Measurements from ENCODE around the gene B3GNT2.
A peak's percentile ranks its signal among the peaks of the same experiment; 100 is the strongest.
"Not testable (repeated sequence)": the region's sequence is repeated elsewhere in the genome, so short reads cannot be mapped to it uniquely, and the experiment has no call there.

B3GNT2 gene

DNA sequence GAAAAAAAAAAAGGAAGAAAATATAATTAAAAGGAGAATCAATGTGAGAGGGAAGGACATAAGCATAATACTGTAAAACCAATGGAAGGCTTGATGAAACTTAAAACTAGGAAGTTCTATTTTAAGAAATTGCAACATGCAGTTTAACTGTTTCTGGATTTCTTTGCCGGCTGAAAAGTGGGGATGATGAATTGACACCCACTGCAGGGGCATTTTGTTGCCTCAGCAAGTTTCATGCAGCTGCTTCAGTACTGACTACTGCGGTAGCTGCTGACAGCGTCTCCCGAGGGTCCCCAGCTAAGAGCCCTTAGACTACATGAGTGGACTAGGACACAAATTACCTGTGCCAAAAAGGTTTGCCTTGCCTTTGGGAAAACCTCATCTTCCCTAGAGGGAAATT lies 69.2 kb downstream of the B3GNT2 start:
- DNase-seq = peak in 1 of 2 donors; percentile 29
- H3K27ac ChIP-seq (ENCODE audit: low read depth, low read length) = no peak overlapping the region
- no peak overlapping the region for H2BK120ac ChIP-seq (ENCODE audit: insufficient read depth, low read length, poor library complexity)
- no peak overlapping the region for H2BK5ac ChIP-seq (ENCODE audit: low read depth, low read length, poor library complexity)
- H2AK5ac ChIP-seq (ENCODE audit: low read length) = no peak overlapping the region
- no peak overlapping the region for H3K9ac ChIP-seq (ENCODE audit: low read length)
- H3K27me3 ChIP-seq (ENCODE audit: insufficient read depth, low read length) = no peaks in the 10 kb centered on the region
- no CpG with 5 or more reads among the region's 4 CpGs for WGBS (ENCODE audit: extremely low coverage, insufficient coverage, insufficient read length)
- no peak overlapping the region for H3K14ac ChIP-seq (ENCODE audit: low read length)
- no peak overlapping the region for H3K4ac ChIP-seq (ENCODE audit: low read depth, low read length)
- no peak overlapping the region for H3K4me3 ChIP-seq (ENCODE audit: low read depth, low read length)
- H3K9me3 ChIP-seq (ENCODE audit: insufficient read depth, low read depth, low read length) = no peaks in the 10 kb centered on the region
- peaks cover 5% of the 10 kb centered on the region for H3K79me1 ChIP-seq (ENCODE audit: low read length)
- H4K91ac ChIP-seq (ENCODE audit: low read depth, low read length) = no peak overlapping the region
- H3K79me2 ChIP-seq (ENCODE audit: control insufficient read depth, insufficient read depth, low read length, poor library complexity) = no peaks in the 10 kb centered on the region
- no peak overlapping the region for H3K4me2 ChIP-seq (ENCODE audit: low read length)
- H2AFZ ChIP-seq (ENCODE audit: insufficient read depth, low read length, poor library complexity) = no peak overlapping the region
- H3K18ac ChIP-seq (ENCODE audit: low read length) = no peak overlapping the region
- peaks cover 5 to 7% of the 10 kb centered on the region in 2 experiments for H3K4me1 ChIP-seq (ENCODE audit: control insufficient read depth in 1 of 2, insufficient read depth in 2 of 2, low read length in 2 of 2)
- no peaks in the 10 kb centered on the region for H3K36me3 ChIP-seq (ENCODE audit: control insufficient read depth in 1 of 2, insufficient read depth in 2 of 2, low read length in 2 of 2)
- H2BK12ac ChIP-seq (ENCODE audit: low read length) = peak overlapping the region; percentile 52
- H4K12ac ChIP-seq (ENCODE audit: low read depth, low read length) = no peak overlapping the region
- no peak overlapping the region for H4K8ac ChIP-seq (ENCODE audit: low read depth, low read length)
- H3K23ac ChIP-seq (ENCODE audit: low read length) = no peak overlapping the region

DNA sequence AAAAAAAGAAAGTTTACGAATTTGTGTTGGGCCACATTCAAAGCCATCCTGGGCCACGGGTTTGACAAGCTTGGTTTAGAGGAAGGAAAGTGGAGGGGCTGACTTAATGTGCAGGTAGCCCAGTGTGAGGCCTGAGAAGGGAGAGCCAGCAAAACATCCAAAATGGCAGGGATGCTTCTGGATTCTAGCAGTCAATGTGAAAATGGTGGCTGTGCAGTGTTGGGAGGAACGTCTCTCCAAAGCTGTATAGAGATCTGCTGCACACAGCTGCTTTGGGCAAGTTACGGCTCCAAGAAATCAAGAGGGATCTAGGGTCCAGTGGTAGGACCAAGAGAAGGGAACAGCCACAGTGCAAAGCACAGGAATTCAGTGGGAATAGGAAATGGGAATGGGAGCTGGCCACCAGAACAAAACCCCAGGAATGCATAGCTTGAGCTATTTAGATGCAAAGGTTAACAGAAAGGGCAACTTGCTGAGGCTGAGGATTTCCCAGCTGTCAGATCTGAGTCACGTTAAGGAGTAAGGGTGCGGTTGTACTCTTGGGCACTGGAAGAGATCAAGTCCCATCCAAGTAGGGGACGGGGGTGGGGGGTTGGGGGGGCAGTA lies 70.6 kb downstream of the B3GNT2 start:
- WGBS (ENCODE audit: extremely low coverage, insufficient coverage, insufficient read length) = no CpG with 5 or more reads among the region's 7 CpGs
- Histone ChIP-seq H2AK5ac (ENCODE audit: low read length) (no peak overlapping the region), H3K27ac (ENCODE audit: low read depth, low read length) (peak overlapping the region; percentile 28), H2AFZ (ENCODE audit: insufficient read depth, low read length, poor library complexity) (no peak overlapping the region), H3K9ac (ENCODE audit: low read length) (no peak overlapping the region), H3K79me1 (ENCODE audit: low read length) (peaks cover 5% of the 10 kb centered on the region), H3K4me2 (ENCODE audit: low read length) (no peak overlapping the region), H3K4me3 (ENCODE audit: low read depth, low read length) (no peak overlapping the region), H3K23ac (ENCODE audit: low read length) (no peak overlapping the region), H3K4me1 (ENCODE audit: control insufficient read depth in 1 of 2, insufficient read depth in 2 of 2, low read length in 2 of 2) (peaks cover 5 to 7% of the 10 kb centered on the region in 2 experiments), H3K4ac (ENCODE audit: low read depth, low read length) (no peak overlapping the region), H2BK120ac (ENCODE audit: insufficient read depth, low read length, poor library complexity) (no peak overlapping the region), H2BK12ac (ENCODE audit: low read length) (peak overlapping the region; percentile 88), H3K14ac (ENCODE audit: low read length) (peak overlapping the region; percentile 73), H3K27me3 (ENCODE audit: insufficient read depth, low read length) (no peaks in the 10 kb centered on the region), H4K8ac (ENCODE audit: low read depth, low read length) (no peak overlapping the region), H3K9me3 (ENCODE audit: insufficient read depth, low read depth, low read length) (no peaks in the 10 kb centered on the region), H2BK5ac (ENCODE audit: low read depth, low read length, poor library complexity) (no peak overlapping the region), H4K91ac (ENCODE audit: low read depth, low read length) (peak overlapping the region; percentile 45), H3K36me3 (ENCODE audit: control insufficient read depth in 1 of 2, insufficient read depth in 2 of 2, low read length in 2 of 2) (no peaks in the 10 kb centered on the region), H3K18ac (ENCODE audit: low read length) (no peak overlapping the region), H3K79me2 (ENCODE audit: control insufficient read depth, insufficient read depth, low read length, poor library complexity) (no peaks in the 10 kb centered on the region), H4K12ac (ENCODE audit: low read depth, low read length) (no peak overlapping the region)
- peak; percentile 20 to 21 for DNase-seq

DNA sequence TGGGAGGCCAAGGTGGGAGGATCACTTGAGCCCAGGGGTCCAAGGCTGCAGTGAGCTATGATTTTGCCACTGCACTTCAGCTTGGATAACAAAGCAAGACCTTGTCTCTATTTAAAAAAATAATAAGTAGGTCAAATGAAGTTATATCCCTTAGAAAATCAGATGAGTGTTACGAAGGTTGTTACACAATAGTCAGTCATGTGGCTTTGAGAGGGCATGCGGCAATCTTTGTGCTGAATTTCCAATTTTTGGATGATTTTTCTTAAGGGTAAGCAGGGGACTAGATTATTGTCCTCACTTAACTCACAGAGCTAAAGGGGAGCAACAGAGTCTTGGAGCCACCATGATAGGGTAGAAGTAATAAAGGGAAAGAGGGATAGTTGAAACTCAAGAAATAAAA lies 71.8 kb downstream of the B3GNT2 start:
- Histone ChIP-seq H3K23ac (ENCODE audit: low read length) (no peak overlapping the region), H3K36me3 (ENCODE audit: control insufficient read depth in 1 of 2, insufficient read depth in 2 of 2, low read length in 2 of 2) (no peaks in the 10 kb centered on the region), H3K4me3 (ENCODE audit: low read depth, low read length) (no peak overlapping the region), H4K8ac (ENCODE audit: low read depth, low read length) (no peak overlapping the region), H2BK12ac (ENCODE audit: low read length) (no peak overlapping the region), H3K27me3 (ENCODE audit: insufficient read depth, low read length) (no peaks in the 10 kb centered on the region), H2BK120ac (ENCODE audit: insufficient read depth, low read length, poor library complexity) (no peak overlapping the region), H3K9ac (ENCODE audit: low read length) (no peak overlapping the region), H2AFZ (ENCODE audit: insufficient read depth, low read length, poor library complexity) (no peak overlapping the region), H4K12ac (ENCODE audit: low read depth, low read length) (no peak overlapping the region), H2BK5ac (ENCODE audit: low read depth, low read length, poor library complexity) (no peak overlapping the region), H3K79me2 (ENCODE audit: control insufficient read depth, insufficient read depth, low read length, poor library complexity) (no peaks in the 10 kb centered on the region), H3K4ac (ENCODE audit: low read depth, low read length) (no peak overlapping the region), H4K91ac (ENCODE audit: low read depth, low read length) (no peak overlapping the region), H3K27ac (ENCODE audit: low read depth, low read length) (no peak overlapping the region), H3K9me3 (ENCODE audit: insufficient read depth, low read depth, low read length) (no peaks in the 10 kb centered on the region), H3K18ac (ENCODE audit: low read length) (no peak overlapping the region), H3K79me1 (ENCODE audit: low read length) (peaks cover 5% of the 10 kb centered on the region), H3K14ac (ENCODE audit: low read length) (no peak overlapping the region), H3K4me1 (ENCODE audit: control insufficient read depth in 1 of 2, insufficient read depth in 2 of 2, low read length in 2 of 2) (peaks cover 5 to 7% of the 10 kb centered on the region in 2 experiments), H2AK5ac (ENCODE audit: low read length) (no peak overlapping the region), H3K4me2 (ENCODE audit: low read length) (no peak overlapping the region)
- WGBS (ENCODE audit: extremely low coverage, insufficient coverage, insufficient read length) = no CpG with 5 or more reads among the region's 2 CpGs
- peak in 1 of 2 donors; percentile 36 for DNase-seq

DNA sequence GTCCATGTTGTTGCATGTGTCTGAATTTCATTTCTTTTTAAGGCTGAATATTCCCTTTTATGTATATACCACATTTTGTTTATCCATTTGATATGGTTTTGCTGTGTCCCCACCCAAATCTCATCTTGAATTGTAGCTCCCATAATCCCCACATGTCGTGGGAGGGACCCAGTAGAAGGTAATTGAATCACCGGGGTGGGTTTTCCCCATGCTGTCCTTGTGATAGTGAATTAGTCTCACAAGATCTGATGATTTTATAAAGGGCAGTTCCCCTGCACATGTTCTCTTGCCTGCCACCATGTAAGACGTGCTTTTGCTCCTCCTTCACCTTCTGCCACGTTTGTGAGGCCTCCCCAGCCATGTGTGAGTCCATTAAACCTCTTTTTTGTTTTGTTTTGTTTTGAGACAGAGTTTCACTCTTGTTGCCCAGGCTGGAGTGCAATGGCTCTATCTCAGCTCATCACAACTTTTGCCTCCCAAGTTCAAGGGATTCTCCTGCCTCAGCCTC lies 72.8 kb downstream of the B3GNT2 start:
- not testable (repeated sequence) for H2AK5ac ChIP-seq (ENCODE audit: low read length); H3K9ac ChIP-seq (ENCODE audit: low read length); H3K9me3 ChIP-seq (ENCODE audit: insufficient read depth, low read depth, low read length); H4K8ac ChIP-seq (ENCODE audit: low read depth, low read length); H2BK12ac ChIP-seq (ENCODE audit: low read length); H4K91ac ChIP-seq (ENCODE audit: low read depth, low read length); H2BK5ac ChIP-seq (ENCODE audit: low read depth, low read length, poor library complexity); H3K36me3 ChIP-seq (ENCODE audit: control insufficient read depth in 1 of 2, insufficient read depth in 2 of 2, low read length in 2 of 2); H3K4ac ChIP-seq (ENCODE audit: low read depth, low read length); H2BK120ac ChIP-seq (ENCODE audit: insufficient read depth, low read length, poor library complexity); H3K27ac ChIP-seq (ENCODE audit: low read depth, low read length); H3K4me3 ChIP-seq (ENCODE audit: low read depth, low read length); DNase-seq; H3K23ac ChIP-seq (ENCODE audit: low read length); H2AFZ ChIP-seq (ENCODE audit: insufficient read depth, low read length, poor library complexity); H3K4me2 ChIP-seq (ENCODE audit: low read length); H3K18ac ChIP-seq (ENCODE audit: low read length); H3K14ac ChIP-seq (ENCODE audit: low read length); H3K79me1 ChIP-seq (ENCODE audit: low read length); H3K79me2 ChIP-seq (ENCODE audit: control insufficient read depth, insufficient read depth, low read length, poor library complexity); H4K12ac ChIP-seq (ENCODE audit: low read depth, low read length); H3K27me3 ChIP-seq (ENCODE audit: insufficient read depth, low read length); H3K4me1 ChIP-seq (ENCODE audit: control insufficient read depth in 1 of 2, insufficient read depth in 2 of 2, low read length in 2 of 2)
- no CpG with 5 or more reads among the region's 4 CpGs for WGBS (ENCODE audit: extremely low coverage, insufficient coverage, insufficient read length)
